Activated T-cell treated with anti-CD3 and anti-CD28 coated beads for 4 hours (primary cell): ENCODE data around the gene MGRN1.

Experiments used
- DNase-seq: peaks from one replicate; pipeline ENCODE4 v3.0.0-alpha.2; 2020

Gene MGRN1

GRCh38 chr16:4677390-4677789 is 52.8 kb downstream of the MGRN1 start:
- no peak for DNase-seq

- DNase-seq: no peak
These were observed 53.4 kb downstream of the MGRN1 start for GRCh38 chr16:4677994-4678393.

- DNase-seq: no peak
These were observed 54.0 kb downstream of the MGRN1 start for GRCh38 chr16:4678596-4678995.

GRCh38 chr16:4679156-4679849 is 54.7 kb downstream of the MGRN1 start:
- DNase-seq: no peak

- no peak for DNase-seq
These were observed 55.4 kb downstream of the MGRN1 start for GRCh38 chr16:4679850-4680636.

GRCh38 chr16:4680673-4681470 is 56.2 kb downstream of the MGRN1 start:
- DNase-seq: no peak

- no peak for DNase-seq
These were observed 57.0 kb downstream of the MGRN1 start for GRCh38 chr16:4681471-4682083.

GRCh38 chr16:4682084-4682591 is 57.5 kb downstream of the MGRN1 start:
- no peak for DNase-seq

GRCh38 chr16:4682616-4683254 is 58.1 kb downstream of the MGRN1 start:
- no peak for DNase-seq

- no peak for DNase-seq
These were observed 58.8 kb downstream of the MGRN1 start for GRCh38 chr16:4683255-4684057.

GRCh38 chr16:4684058-4684715 is 59.6 kb downstream of the MGRN1 start:
- DNase-seq: no peak

GRCh38 chr16:4684763-4685162 is 60.1 kb downstream of the MGRN1 start:
- no peak for DNase-seq

- no peak for DNase-seq
These were observed 60.7 kb downstream of the MGRN1 start for GRCh38 chr16:4685292-4685691.

GRCh38 chr16:4685776-4686496 is 61.3 kb downstream of the MGRN1 start:
- no peak for DNase-seq

- no peak for DNase-seq
These were observed 62.0 kb downstream of the MGRN1 start for GRCh38 chr16:4686497-4687210.

GRCh38 chr16:4687416-4687815 is 62.8 kb downstream of the MGRN1 start:
- no peak for DNase-seq

- DNase-seq: no peak
These were observed 63.5 kb downstream of the MGRN1 start for GRCh38 chr16:4687946-4688673.

GRCh38 chr16:4688674-4689045 is 64.0 kb downstream of the MGRN1 start:
- no peak for DNase-seq

GRCh38 chr16:4689091-4689671 is 64.6 kb downstream of the MGRN1 start:
- DNase-seq: no peak
